Mucosa of rectum (tissue), 2 donors: Measurements from ENCODE around the gene TMPRSS3.
"Not testable (repeated sequence)": the region's sequence is repeated elsewhere in the genome, so short reads cannot be mapped to it uniquely, and the experiment has no call there.

ENCODE experiments used
- H3K27ac ChIP-seq, 2 donors: one replicate each; pipeline ENCODE4 v1.7.0; 2013; ENCODE audit warnings: inconsistent platforms in 2 of 2, low read depth in 2 of 2, low read length in 2 of 2
- H3K27me3 ChIP-seq, 2 donors: one replicate each; pipeline ENCODE4 v1.7.0; 2013; ENCODE audit warnings: low read length in 2 of 2; ENCODE audit not compliant: control insufficient read depth in 2 of 2, insufficient read depth in 2 of 2
- H3K36me3 ChIP-seq, 2 donors: one replicate each; pipeline ENCODE4 v1.7.0; 2013; ENCODE audit warnings: low read length in 2 of 2; ENCODE audit not compliant: control insufficient read depth in 2 of 2, insufficient read depth in 2 of 2
- H3K4me1 ChIP-seq, 2 donors: one replicate each; pipeline ENCODE4 v1.7.0; 2013; ENCODE audit warnings: low read length in 2 of 2, mild to moderate bottlenecking in 1 of 2; ENCODE audit not compliant: control insufficient read depth in 2 of 2, insufficient read depth in 2 of 2
- H3K4me3 ChIP-seq, 2 donors: one replicate each; pipeline ENCODE4 v1.7.0; 2013; ENCODE audit warnings: low read length in 2 of 2
- H3K9ac ChIP-seq, 2 donors: one replicate each; pipeline ENCODE4 v1.7.0; 2013; ENCODE audit warnings: low read length in 2 of 2, low read depth in 1 of 2, mild to moderate bottlenecking in 1 of 2
- H3K9me3 ChIP-seq, 2 donors: one replicate each; pipeline ENCODE4 v1.7.0; 2013; ENCODE audit warnings: low read length in 2 of 2; ENCODE audit not compliant: control insufficient read depth in 2 of 2
- donor health status: healthy.
- donor health status: Normal muscosa, but diverticular disease.

Gene TMPRSS3

GRCh38 chr21:42411891-42412635, 16.2 kb upstream of the TMPRSS3 start:
- H3K27me3 ChIP-seq = no peaks in the 10 kb centered on the region
- H3K36me3 ChIP-seq = no peaks in the 10 kb centered on the region
- no peak overlapping the region for H3K4me3 ChIP-seq

GRCh38 chr21:42411197-42411869, 15.5 kb upstream of the TMPRSS3 start:
- no peaks in the 10 kb centered on the region for H3K9me3 ChIP-seq
- H3K36me3 ChIP-seq = no peaks in the 10 kb centered on the region
- H3K9ac ChIP-seq = no peak overlapping the region
- H3K4me1 ChIP-seq = no peaks in the 10 kb centered on the region
- H3K4me3 ChIP-seq = no peak overlapping the region
- no peak overlapping the region for H3K27ac ChIP-seq
- H3K27me3 ChIP-seq = no peaks in the 10 kb centered on the region

More at GRCh38 chr21:42411891-42412635, 16.2 kb upstream of the TMPRSS3 start:
- H3K27ac ChIP-seq = no peak overlapping the region
- H3K9me3 ChIP-seq = no peaks in the 10 kb centered on the region
- no peak overlapping the region for H3K9ac ChIP-seq
- H3K4me1 ChIP-seq = no peaks in the 10 kb centered on the region

GRCh38 chr21:42409366-42409765, 13.5 kb upstream of the TMPRSS3 start:
- Histone ChIP-seq H3K27me3 (no peaks in the 10 kb centered on the region), H3K36me3 (no peaks in the 10 kb centered on the region), H3K27ac (no peak overlapping the region), H3K9ac (no peak overlapping the region), H3K4me1 (no peaks in the 10 kb centered on the region), H3K4me3 (no peak overlapping the region), H3K9me3 (no peaks in the 10 kb centered on the region)

GRCh38 chr21:42408718-42409117, 12.9 kb upstream of the TMPRSS3 start:
- not testable (repeated sequence) for H3K4me1 ChIP-seq, H3K9me3 ChIP-seq, H3K36me3 ChIP-seq, H3K27ac ChIP-seq, H3K4me3 ChIP-seq, H3K9ac ChIP-seq, H3K27me3 ChIP-seq

- no peak overlapping the region for H3K27ac ChIP-seq
These were observed 11.6 kb upstream of the TMPRSS3 start for GRCh38 chr21:42407476-42407875.

GRCh38 chr21:42406866-42407265, 11.0 kb upstream of the TMPRSS3 start:
- no peaks in the 10 kb centered on the region for H3K9me3 ChIP-seq
- peak overlapping the region in 1 of 2 donors; percentile 24 for H3K9ac ChIP-seq
- H3K27ac ChIP-seq = no peak overlapping the region
- H3K4me1 ChIP-seq = no peaks in the 10 kb centered on the region
- no peaks in the 10 kb centered on the region for H3K36me3 ChIP-seq
- H3K4me3 ChIP-seq = peak overlapping the region in 1 of 2 donors; percentile 55
- H3K27me3 ChIP-seq = no peaks in the 10 kb centered on the region

More at GRCh38 chr21:42407476-42407875, 11.6 kb upstream of the TMPRSS3 start:
- no peak overlapping the region for H3K4me3 ChIP-seq
- no peak overlapping the region for H3K9ac ChIP-seq
- no peaks in the 10 kb centered on the region for H3K36me3 ChIP-seq
- H3K9me3 ChIP-seq = no peaks in the 10 kb centered on the region
- no peaks in the 10 kb centered on the region for H3K4me1 ChIP-seq
- H3K27me3 ChIP-seq = no peaks in the 10 kb centered on the region

- no peaks in the 10 kb centered on the region for H3K27me3 ChIP-seq
- peak overlapping the region in 1 of 2 donors; percentile 17 for H3K9ac ChIP-seq
- H3K27ac ChIP-seq = peak overlapping the region in 1 of 2 donors; percentile 67
- H3K36me3 ChIP-seq = no peaks in the 10 kb centered on the region
- no peaks in the 10 kb centered on the region for H3K9me3 ChIP-seq
- no peaks in the 10 kb centered on the region for H3K4me1 ChIP-seq
- H3K4me3 ChIP-seq = peak overlapping the region; percentile 4 to 55
These were observed 10.4 kb upstream of the TMPRSS3 start for GRCh38 chr21:42406201-42406621.

GRCh38 chr21:42405064-42406013, 9.5 kb upstream of the TMPRSS3 start:
- peak overlapping the region; percentile 3 to 55 for H3K4me3 ChIP-seq
- H3K27me3 ChIP-seq = no peaks in the 10 kb centered on the region
- H3K4me1 ChIP-seq = no peaks in the 10 kb centered on the region
- H3K9me3 ChIP-seq = no peaks in the 10 kb centered on the region
- H3K27ac ChIP-seq = peak overlapping the region in 1 of 2 donors; percentile 67
- H3K36me3 ChIP-seq = no peaks in the 10 kb centered on the region
- no peak overlapping the region for H3K9ac ChIP-seq

- H3K4me1 ChIP-seq = no peaks in the 10 kb centered on the region
- H3K36me3 ChIP-seq = no peaks in the 10 kb centered on the region
- H3K4me3 ChIP-seq = peak overlapping the region; percentile 3 to 50
- H3K27ac ChIP-seq = peak overlapping the region in 1 of 2 donors; percentile 48
- H3K9me3 ChIP-seq = no peaks in the 10 kb centered on the region
- H3K9ac ChIP-seq = no peak overlapping the region
- no peaks in the 10 kb centered on the region for H3K27me3 ChIP-seq
These were observed 8.7 kb upstream of the TMPRSS3 start for GRCh38 chr21:42404539-42404938.
